Osteoblast (primary cell): Measurements from ENCODE around the gene NAXD. TPM values are rescaled to one million over a fixed set of nuclear protein-coding genes. Genes with fewer than 3 reads are reported as not detected.

ENCODE experiments used
- DNase-seq: peaks from one replicate; pipeline ENCODE4 v3.0.0; 2011; ENCODE audit warnings: low spot score, mixed read lengths; ENCODE audit not compliant: insufficient read length; ENCODE audit errors: missing footprints
- H2AFZ ChIP-seq: 2 replicates; pipeline ENCODE4 v1.6.0; 2011; ENCODE audit warnings: mild to moderate bottlenecking, low read length
- H3K27ac ChIP-seq: 2 replicates; pipeline ENCODE4 v1.5.1; 2011; ENCODE audit warnings: mild to moderate bottlenecking, low read depth, low read length, moderate library complexity
- H3K27me3 ChIP-seq: 2 replicates; pipeline ENCODE4 v1.6.0; 2012; ENCODE audit warnings: mild to moderate bottlenecking, control low read depth, inconsistent platforms, low read length, moderate library complexity; ENCODE audit not compliant: insufficient read depth
- H3K36me3 ChIP-seq: 2 replicates; pipeline ENCODE4 v1.5.1; 2011; ENCODE audit warnings: mild to moderate bottlenecking, low read length, control low read depth, moderate library complexity; ENCODE audit not compliant: insufficient read depth
- H3K4me1 ChIP-seq: 2 replicates; pipeline ENCODE4 v1.5.1; 2011; ENCODE audit warnings: mild to moderate bottlenecking, low read length, control low read depth, moderate library complexity; ENCODE audit not compliant: insufficient read depth
- H3K4me2 ChIP-seq: 2 replicates; pipeline ENCODE4 v1.6.0; 2011; ENCODE audit warnings: mild to moderate bottlenecking, low read length; ENCODE audit not compliant: insufficient read depth
- H3K4me3 ChIP-seq: fragments of 200-600 bp; sonication (generic); 3 replicates; pipeline ENCODE4 v1.5.1; 2012; ENCODE audit warnings: mild to moderate bottlenecking, low read length, inconsistent platforms; ENCODE audit not compliant: insufficient read depth
- H3K79me2 ChIP-seq: 2 replicates; pipeline ENCODE4 v1.6.0; 2012; ENCODE audit warnings: mild to moderate bottlenecking, low read length, control low read depth, inconsistent platforms; ENCODE audit not compliant: insufficient read depth
- H3K9me3 ChIP-seq: 2 replicates; pipeline ENCODE4 v1.5.1; 2011; ENCODE audit warnings: low read depth, low read length, control low read depth
- H4K20me1 ChIP-seq: 2 replicates; pipeline ENCODE4 v1.6.0; 2012; ENCODE audit warnings: mild to moderate bottlenecking, low read length, control low read depth; ENCODE audit not compliant: insufficient read depth
- total RNA-seq: library from RNA; depleted of rRNA; stranded (reverse); fragments of >200 nt; gene quantifications from 2 replicates; pipeline ENCODE4 v1.2.3, GENCODE V29; 2012
- TF ChIP-seq, protein P1 (sequence below): IDR thresholded peaks from 2 replicates; pipeline ENCODE4 v1.5.1; 2011; ENCODE audit warnings: mild to moderate bottlenecking, low read depth, low read length, moderate library complexity; ENCODE audit errors: extremely low read depth

NAXD gene
- total RNA-seq, 1 donor, result 15.9 TPM

DNA sequence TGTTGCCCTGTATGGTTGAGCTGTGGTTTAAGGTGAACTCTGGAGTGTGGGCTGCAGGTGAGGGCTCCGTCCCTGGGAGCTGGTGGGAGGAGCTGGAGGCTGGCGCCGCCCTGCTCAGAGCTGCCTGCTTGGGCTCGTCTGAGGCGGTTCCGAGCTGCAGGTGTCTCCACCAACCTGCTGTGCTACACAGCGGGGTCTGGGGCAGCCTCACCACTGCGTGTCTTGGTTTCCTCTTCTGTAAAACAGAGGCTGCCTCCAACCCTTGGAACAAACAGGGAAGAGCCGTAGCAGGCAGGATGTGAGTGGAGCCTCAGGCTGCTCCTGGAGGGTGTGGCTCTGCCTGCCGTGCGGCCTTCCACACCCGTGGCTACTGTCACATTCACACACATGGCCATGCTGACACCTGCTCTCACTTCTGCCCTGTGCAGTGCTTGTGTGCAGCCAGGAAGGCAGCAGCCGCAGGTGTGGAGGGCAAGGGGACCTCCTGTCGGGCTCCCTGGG is 21.4 kb downstream of the NAXD start:
- TF ChIP-seq, protein P1, sequence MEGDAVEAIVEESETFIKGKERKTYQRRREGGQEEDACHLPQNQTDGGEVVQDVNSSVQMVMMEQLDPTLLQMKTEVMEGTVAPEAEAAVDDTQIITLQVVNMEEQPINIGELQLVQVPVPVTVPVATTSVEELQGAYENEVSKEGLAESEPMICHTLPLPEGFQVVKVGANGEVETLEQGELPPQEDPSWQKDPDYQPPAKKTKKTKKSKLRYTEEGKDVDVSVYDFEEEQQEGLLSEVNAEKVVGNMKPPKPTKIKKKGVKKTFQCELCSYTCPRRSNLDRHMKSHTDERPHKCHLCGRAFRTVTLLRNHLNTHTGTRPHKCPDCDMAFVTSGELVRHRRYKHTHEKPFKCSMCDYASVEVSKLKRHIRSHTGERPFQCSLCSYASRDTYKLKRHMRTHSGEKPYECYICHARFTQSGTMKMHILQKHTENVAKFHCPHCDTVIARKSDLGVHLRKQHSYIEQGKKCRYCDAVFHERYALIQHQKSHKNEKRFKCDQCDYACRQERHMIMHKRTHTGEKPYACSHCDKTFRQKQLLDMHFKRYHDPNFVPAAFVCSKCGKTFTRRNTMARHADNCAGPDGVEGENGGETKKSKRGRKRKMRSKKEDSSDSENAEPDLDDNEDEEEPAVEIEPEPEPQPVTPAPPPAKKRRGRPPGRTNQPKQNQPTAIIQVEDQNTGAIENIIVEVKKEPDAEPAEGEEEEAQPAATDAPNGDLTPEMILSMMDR, result no peak
- Histone ChIP-seq H3K27me3 (no peaks in the 10 kb centered on the region), H3K9me3 (no peaks in the 10 kb centered on the region), H3K4me1 (peaks cover 10% of the 10 kb centered on the region), H2AFZ (no peak overlapping the region), H3K36me3 (peaks cover 62% of the 10 kb centered on the region), H3K27ac (no peak overlapping the region), H3K79me2 (peaks cover 31% of the 10 kb centered on the region), H3K4me2 (no peak overlapping the region), H3K4me3 (no peak overlapping the region), H4K20me1 (peaks cover 21% of the 10 kb centered on the region)
- peak; percentile 68 for DNase-seq

DNA sequence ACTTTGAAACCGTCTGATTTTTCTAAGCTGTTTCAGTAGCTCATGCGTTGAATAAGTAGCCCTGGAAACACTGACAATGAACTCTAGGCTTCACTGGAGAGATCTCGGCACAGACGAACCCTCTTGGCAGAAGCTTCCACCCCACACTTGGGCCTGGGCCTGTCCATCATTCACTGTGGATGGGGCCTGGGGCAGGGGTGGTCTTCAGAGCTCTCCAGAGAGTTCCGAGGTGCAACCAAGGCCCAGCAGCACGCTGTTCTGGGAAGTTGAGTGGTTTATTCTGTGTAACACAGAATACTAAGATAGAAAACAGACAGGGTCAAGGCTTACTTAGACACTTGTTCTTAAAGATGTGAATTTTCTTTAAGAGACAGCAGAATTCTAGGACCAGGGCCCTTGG is 21.9 kb downstream of the NAXD start:
- Histone ChIP-seq H3K27ac (no peak overlapping the region), H4K20me1 (peaks cover 21% of the 10 kb centered on the region)
- DNase-seq, result no peak

DNA sequence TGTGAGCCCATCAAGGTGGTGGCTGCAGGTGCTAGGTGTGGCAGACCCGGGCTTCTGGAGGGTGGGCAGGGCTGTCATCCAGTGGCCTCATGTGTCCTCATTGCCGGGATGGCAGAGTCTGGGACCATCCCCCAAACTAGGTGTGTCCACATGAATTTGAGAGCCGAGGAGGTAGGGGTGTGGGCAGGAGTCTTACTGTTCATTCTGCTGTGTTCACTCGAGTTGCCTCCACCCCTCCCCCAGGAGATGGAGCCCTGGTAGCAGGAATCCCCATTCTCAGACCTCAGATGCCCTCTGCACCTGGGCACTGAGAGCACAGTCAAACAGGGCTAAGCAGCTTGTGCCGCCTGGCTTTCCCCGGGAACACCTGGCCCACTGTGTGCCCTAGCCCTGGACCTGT is 22.4 kb downstream of the NAXD start:
- H3K4me3 ChIP-seq, result no peak overlapping the region
- peaks cover 21% of the 10 kb centered on the region for H4K20me1 ChIP-seq
- no peaks in the 10 kb centered on the region for H3K9me3 ChIP-seq

More for the DNA sequence above, 21.9 kb downstream of the NAXD start:
- Histone ChIP-seq H3K36me3 (peaks cover 65% of the 10 kb centered on the region), H3K27me3 (no peaks in the 10 kb centered on the region), H3K4me1 (peaks cover 10% of the 10 kb centered on the region), H3K4me2 (no peak overlapping the region), H3K4me3 (no peak overlapping the region), H3K9me3 (no peaks in the 10 kb centered on the region), H2AFZ (no peak overlapping the region), H3K79me2 (peaks cover 26% of the 10 kb centered on the region)
- TF ChIP-seq, protein P1, result no peak

DNA sequence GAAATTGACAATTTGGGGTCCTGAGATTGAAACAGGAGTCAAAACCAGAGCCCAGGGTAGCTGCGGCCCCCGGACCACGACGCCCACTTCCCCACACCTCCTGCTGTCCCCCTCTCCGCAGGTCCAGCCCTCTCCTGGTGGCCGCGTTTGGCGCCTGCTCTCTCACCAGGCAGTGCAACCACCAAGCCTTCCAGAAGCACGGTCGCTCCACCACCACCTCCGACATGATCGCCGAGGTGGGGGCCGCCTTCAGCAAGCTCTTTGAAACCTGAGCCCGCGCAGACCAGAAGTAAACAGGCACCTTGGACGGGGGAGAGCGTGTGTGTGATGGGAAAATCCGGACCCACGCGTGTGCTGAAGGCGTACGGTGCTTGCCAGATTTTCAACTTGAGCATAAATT is 22.9 kb downstream of the NAXD start:
- Histone ChIP-seq H4K20me1 (peaks cover 21% of the 10 kb centered on the region), H2AFZ (no peak overlapping the region), H3K4me1 (peaks cover 10% of the 10 kb centered on the region), H3K27me3 (no peaks in the 10 kb centered on the region), H3K4me2 (no peak overlapping the region), H3K4me3 (no peak overlapping the region), H3K27ac (no peak overlapping the region), H3K36me3 (peaks cover 65% of the 10 kb centered on the region), H3K9me3 (no peaks in the 10 kb centered on the region), H3K79me2 (peaks cover 24% of the 10 kb centered on the region)
- DNase-seq, result no peak
- TF ChIP-seq, protein P1, result no peak

More for the DNA sequence above, 22.4 kb downstream of the NAXD start:
- H3K4me2 ChIP-seq, result no peak overlapping the region
- H3K4me1 ChIP-seq, result peaks cover 10% of the 10 kb centered on the region
- H3K27ac ChIP-seq, result no peak overlapping the region
- peaks cover 24% of the 10 kb centered on the region for H3K79me2 ChIP-seq
- DNase-seq, result no peak
- no peaks in the 10 kb centered on the region for H3K27me3 ChIP-seq
- H3K36me3 ChIP-seq, result peaks cover 65% of the 10 kb centered on the region
- TF ChIP-seq, protein P1, result no peak
- no peak overlapping the region for H2AFZ ChIP-seq
